Measurements from ENCODE around the gene FAM135A.
A peak's percentile ranks its signal among the peaks of the same experiment; 100 is the strongest.
"Not testable (repeated sequence)": the region's sequence is repeated elsewhere in the genome, so short reads cannot be mapped to it uniquely, and the experiment has no call there.

Gene FAM135A

GRCh38 chr6:70459699-70460098 lies 46.4 kb downstream of the FAM135A start:
- DNase-seq (ENCODE audit: low spot score): not testable (repeated sequence)

GRCh38 chr6:70470016-70470415 lies 56.7 kb downstream of the FAM135A start:
- DNase-seq (ENCODE audit: low spot score): no peak

- DNase-seq (ENCODE audit: low spot score): not testable (repeated sequence)
Observed at GRCh38 chr6:70470510-70470909, 57.2 kb downstream of the FAM135A start.

- no peak for DNase-seq (ENCODE audit: low spot score)
Observed at GRCh38 chr6:70474751-70475150, 61.4 kb downstream of the FAM135A start.

- no peak for DNase-seq (ENCODE audit: low spot score)
Observed at GRCh38 chr6:70479236-70479635, 65.9 kb downstream of the FAM135A start.

- not testable (repeated sequence) for DNase-seq (ENCODE audit: low spot score)
Observed at GRCh38 chr6:70486638-70487037, 73.3 kb downstream of the FAM135A start.

GRCh38 chr6:70489364-70489763 lies 76.1 kb downstream of the FAM135A start:
- DNase-seq (ENCODE audit: low spot score): no peak

- DNase-seq (ENCODE audit: low spot score): no peak
Observed at GRCh38 chr6:70494833-70495232, 81.5 kb downstream of the FAM135A start.

- not testable (repeated sequence) for DNase-seq (ENCODE audit: low spot score)
Observed at GRCh38 chr6:70495790-70496189, 82.5 kb downstream of the FAM135A start.

- no peak for DNase-seq (ENCODE audit: low spot score)
Observed at GRCh38 chr6:70502484-70502883, 89.2 kb downstream of the FAM135A start.

GRCh38 chr6:70503813-70504465 lies 90.6 kb downstream of the FAM135A start:
- no peak for DNase-seq (ENCODE audit: low spot score)

GRCh38 chr6:70506321-70506720 lies 93.0 kb downstream of the FAM135A start:
- DNase-seq (ENCODE audit: low spot score): no peak

- no peak for DNase-seq (ENCODE audit: low spot score)
Observed at GRCh38 chr6:70507161-70507560, 93.9 kb downstream of the FAM135A start.

- DNase-seq (ENCODE audit: low spot score): no peak
Observed at GRCh38 chr6:70508953-70509352, 95.6 kb downstream of the FAM135A start.

- no peak for DNase-seq (ENCODE audit: low spot score)
Observed at GRCh38 chr6:70510600-70510999, 97.3 kb downstream of the FAM135A start.

GRCh38 chr6:70518723-70519122 lies 105.4 kb downstream of the FAM135A start:
- DNase-seq (ENCODE audit: low spot score): no peak

- DNase-seq (ENCODE audit: low spot score): peak; percentile 5
Observed at GRCh38 chr6:70520575-70520974, 107.3 kb downstream of the FAM135A start.

- DNase-seq (ENCODE audit: low spot score): no peak
Observed at GRCh38 chr6:70524721-70525286, 111.5 kb downstream of the FAM135A start.

- DNase-seq (ENCODE audit: low spot score): no peak
Observed at GRCh38 chr6:70527071-70527737, 113.9 kb downstream of the FAM135A start.

GRCh38 chr6:70530023-70530422 lies 116.7 kb downstream of the FAM135A start:
- no peak for DNase-seq (ENCODE audit: low spot score)

- DNase-seq (ENCODE audit: low spot score): no peak
Observed at GRCh38 chr6:70531133-70531532, 117.8 kb downstream of the FAM135A start.

- no peak for DNase-seq (ENCODE audit: low spot score)
Observed at GRCh38 chr6:70537266-70537665, 124.0 kb downstream of the FAM135A start.

- no peak for DNase-seq (ENCODE audit: low spot score)
Observed at GRCh38 chr6:70538376-70538775, 125.1 kb downstream of the FAM135A start.
